Skeletal muscle cell (primary cell): ENCODE results near the gene DAPP1.

ENCODE experiments used
- DNase-seq: peaks from one replicate; pipeline ENCODE4 v3.0.0-alpha.2; 2010; ENCODE audit warnings: low read depth
- H3K4me3 ChIP-seq: 2 replicates; pipeline ENCODE4 v1.5.1; 2011; ENCODE audit warnings: low read depth, mild to moderate bottlenecking, control low read depth, low read length, moderate library complexity

DAPP1 gene

DNA sequence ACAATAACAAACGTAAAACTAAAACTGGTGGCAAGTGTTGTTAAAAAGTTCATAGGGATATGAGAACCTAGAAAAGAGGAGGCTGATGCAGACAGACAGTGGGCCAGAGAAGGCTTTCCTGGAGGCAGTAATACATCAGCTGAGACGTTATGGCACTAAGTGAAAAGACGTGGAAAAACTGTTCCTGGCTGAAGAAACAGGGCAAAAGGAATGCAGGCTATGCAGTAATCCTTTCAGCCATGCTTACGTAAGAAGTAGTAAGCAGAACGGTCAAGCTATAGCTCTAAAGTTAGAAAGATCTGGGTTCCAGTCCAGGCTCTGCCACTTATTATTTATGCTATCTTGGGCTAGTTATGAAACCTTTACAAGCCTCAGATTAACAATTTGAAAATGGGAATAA is 71.2 kb downstream of the DAPP1 start:
- no peak for DNase-seq
- no peak overlapping the region for H3K4me3 ChIP-seq

DNA sequence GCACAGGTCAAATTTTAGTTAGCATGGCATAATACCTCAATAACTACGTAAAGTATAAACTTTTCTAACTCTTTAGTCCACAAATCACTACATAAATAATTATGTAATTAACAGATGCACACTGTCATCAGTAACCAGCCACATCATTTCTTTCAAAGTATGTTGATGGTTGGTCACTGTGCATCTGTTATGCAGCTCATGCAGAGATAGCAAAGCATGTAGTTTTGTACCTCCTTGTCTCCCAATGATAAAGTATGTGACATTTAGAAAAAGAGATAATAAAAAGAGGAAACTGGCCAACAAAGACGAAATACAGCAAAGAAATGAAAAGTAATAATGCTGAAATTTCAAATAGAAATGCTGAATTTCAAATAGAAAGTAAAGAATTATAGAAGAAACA is 74.7 kb downstream of the DAPP1 start:
- no peak overlapping the region for H3K4me3 ChIP-seq
- DNase-seq: no peak

DNA sequence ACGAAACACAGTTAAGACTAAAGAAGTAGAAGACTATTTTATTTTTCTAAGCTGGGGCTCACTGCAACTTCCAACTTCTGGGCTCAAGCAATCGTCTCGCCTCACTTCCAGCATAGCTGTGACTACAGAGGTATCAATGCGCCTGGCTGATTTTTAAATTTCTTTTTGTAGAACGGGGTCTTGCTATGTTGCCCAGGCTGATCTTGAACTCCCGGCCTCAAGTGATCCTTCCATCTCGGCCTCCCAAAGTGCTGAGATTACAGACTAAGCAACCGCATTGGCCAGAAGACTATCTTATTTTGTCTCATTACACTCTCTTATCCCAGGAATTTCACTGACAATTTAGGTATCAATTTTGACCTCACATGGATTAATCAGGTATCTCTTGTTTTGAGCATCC is 76.4 kb downstream of the DAPP1 start:
- H3K4me3 ChIP-seq: peak overlapping the region; percentile 97

DNA sequence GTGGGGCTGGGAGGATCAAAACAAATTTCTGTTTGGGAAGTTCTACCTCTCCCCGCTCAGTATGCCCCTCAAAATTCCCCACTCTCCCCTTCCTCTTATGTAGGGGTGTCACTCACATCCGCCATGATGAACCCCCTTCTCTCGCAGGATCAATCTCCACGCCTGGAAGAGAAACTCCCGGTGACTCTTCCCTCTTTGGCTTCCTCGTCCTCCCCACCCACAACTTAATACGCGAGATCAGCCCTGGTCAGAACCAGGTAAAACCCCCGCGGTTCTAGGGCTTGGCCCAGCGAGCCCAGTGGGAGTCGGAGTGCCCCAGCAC is 77.2 kb downstream of the DAPP1 start:
- DNase-seq: no peak
- peak overlapping the region; percentile 97 for H3K4me3 ChIP-seq

More for the DNA sequence above, 76.4 kb downstream of the DAPP1 start:
- no peak for DNase-seq

DNA sequence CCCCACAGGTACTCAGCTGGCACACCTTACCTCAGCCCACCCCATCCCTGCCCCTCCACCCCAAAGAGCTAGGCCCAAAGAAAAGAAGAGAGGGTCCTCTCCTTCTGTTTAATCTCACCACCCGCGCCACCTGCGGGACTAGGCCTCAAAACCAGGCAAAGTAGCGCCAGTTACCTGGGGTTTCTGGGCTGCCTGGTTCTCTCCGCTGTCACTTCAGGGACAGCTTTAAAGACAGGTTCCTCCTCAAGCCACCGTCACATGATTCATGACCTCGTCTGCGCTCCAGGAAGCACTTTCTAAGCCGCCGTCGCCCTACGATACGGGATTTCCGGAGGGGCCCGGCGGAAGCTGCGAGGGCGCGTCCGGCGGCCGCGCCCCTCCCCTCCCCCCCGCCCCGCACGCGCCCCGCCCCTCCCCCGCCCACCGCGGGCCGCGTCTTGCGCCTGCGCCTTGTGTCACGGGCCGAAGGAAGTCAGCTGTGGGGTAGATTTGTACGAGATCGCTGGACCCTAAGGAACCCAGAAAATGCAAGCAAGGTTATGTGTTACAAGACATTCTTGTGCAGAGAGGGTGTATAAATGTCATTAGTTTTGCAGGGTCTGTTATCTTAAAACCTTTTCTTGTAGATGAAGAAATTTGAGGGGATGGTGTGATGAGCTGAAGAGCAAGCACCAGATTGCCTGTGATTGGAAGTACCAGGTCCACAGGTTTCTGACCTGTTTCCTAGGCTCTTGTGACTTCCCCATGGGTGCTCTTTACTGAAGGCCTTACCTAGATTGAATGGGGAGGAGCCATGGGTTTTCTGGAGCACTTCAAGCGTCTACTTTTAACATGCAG is 77.8 kb downstream of the DAPP1 start, which contains the start of gene LAMTOR3:
LAMTOR3 (minus strand) TSS at position 267 of the 837 bp plus-strand sequence. CDS start 464 bp downstream, outside the sequence.
- peak within 1 kb of the TSS; percentile 97 for H3K4me3 ChIP-seq
- DNase-seq: peak; percentile 59

DNA sequence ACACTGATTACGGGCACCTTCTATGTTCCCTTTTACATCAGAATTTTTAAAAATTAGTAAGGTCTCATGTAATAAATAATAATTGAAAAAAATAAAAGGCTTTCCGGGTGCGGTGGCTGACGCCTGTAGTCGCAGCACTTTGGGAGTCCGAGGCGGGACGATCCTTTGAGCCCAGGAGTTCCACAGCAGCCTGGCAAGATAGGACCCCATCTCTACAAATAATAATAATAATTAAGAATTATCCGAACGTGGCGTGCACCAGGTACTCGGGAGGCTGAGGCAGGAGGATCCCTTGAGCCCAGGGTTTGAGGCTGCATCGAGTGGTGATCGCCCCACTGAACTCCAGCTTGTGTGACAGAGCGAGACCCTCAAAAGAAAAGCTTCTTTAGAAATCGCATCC is 78.4 kb downstream of the DAPP1 start:
- no peak for DNase-seq
- H3K4me3 ChIP-seq: peak overlapping the region; percentile 42

DNA sequence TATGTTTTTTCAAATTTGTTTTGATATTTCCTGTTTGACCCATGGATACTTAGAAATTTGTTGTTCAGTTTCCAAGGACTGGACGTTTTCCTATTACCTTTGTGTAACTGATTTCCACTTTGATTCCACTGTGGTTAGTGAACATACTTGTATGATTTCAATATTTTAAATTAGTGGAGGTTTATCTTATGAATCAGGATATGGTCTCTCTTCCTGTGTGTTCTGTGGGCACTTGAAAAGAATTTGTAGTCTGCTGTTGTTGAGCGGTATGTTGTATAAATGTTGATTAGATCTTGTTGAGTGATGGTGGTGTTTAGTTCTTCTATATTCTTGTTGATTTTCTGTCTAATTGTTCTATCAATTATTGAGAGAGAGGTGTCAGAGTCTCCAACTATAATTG is 98.8 kb downstream of the DAPP1 start:
- H3K4me3 ChIP-seq: no peak overlapping the region
- DNase-seq: no peak

DNA sequence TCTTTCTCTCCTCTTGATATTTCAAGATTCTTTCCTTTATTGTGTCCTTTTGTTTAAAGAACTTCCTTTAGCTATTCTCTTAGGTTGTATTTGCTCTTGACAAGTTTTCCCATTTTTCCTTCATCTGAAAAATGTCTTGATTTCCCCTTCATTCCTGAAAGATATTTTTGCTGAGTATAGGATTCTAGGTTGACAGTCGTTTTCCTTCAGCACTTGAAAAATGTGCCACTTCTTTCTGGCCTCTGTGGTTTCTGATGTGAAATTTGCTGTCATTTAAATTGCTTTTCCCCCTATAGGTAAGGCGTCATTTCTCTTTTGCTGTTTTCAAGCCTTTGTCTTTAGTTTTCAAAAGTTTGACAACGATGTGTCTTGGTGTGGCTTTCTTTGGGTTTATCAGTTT is 100.9 kb downstream of the DAPP1 start:
- H3K4me3 ChIP-seq: no peak overlapping the region
- DNase-seq: no peak

DNA sequence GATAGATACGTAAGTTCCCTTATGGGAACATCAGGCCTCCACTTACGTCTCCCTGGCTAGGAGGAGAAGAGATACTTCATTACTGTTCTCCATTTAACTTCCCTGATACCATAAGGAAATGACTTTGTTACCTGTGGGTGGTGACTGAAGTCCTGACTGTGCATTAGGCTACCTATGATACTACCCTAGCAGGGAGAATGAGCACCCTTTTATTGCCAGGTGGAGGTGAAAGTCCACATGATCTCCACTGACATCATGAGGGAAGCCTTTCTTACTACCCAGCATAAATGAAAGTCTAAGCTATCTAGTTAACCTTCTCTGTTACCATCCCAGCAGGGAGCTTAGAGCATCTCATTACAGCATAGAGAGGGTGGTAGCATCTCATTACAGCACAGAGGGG is 102.0 kb downstream of the DAPP1 start:
- H3K4me3 ChIP-seq: no peak overlapping the region
- DNase-seq: no peak
